KMS-11 (cell line): ENCODE data around the gene SHROOM2.

Experiments used
- H2AFZ ChIP-seq: fragments of 200-600 bp; sonication (generic); 2 replicates; pipeline ENCODE4 v1.6.1; 2016; ENCODE audit warnings: antibody characterized with exemption, mixed run types, low read depth
- H3K27ac ChIP-seq: fragments of 200-600 bp; sonication (generic); 2 replicates; pipeline ENCODE4 v1.6.1; 2016; ENCODE audit warnings: mild to moderate bottlenecking, mixed run types
- H3K27me3 ChIP-seq: fragments of 200-600 bp; sonication (generic); 2 replicates; pipeline ENCODE4 v1.6.1; 2017; ENCODE audit warnings: mild to moderate bottlenecking, low read depth, mixed run types, moderate library complexity; ENCODE audit not compliant: insufficient read depth
- H3K36me3 ChIP-seq: fragments of 200-600 bp; sonication (generic); 2 replicates; pipeline ENCODE4 v1.6.1; 2017; ENCODE audit warnings: mild to moderate bottlenecking, mixed run types; ENCODE audit not compliant: insufficient read depth
- H3K4me1 ChIP-seq: fragments of 200-600 bp; sonication (generic); 2 replicates; pipeline ENCODE4 v1.6.1; 2016; ENCODE audit warnings: mild to moderate bottlenecking, low read depth, mixed run types; ENCODE audit not compliant: poor library complexity, severe bottlenecking
- H3K4me2 ChIP-seq: fragments of 200-600 bp; sonication (generic); 2 replicates; pipeline ENCODE4 v1.7.0; 2016; ENCODE audit warnings: mild to moderate bottlenecking, mixed run types
- H3K4me3 ChIP-seq: fragments of 200-600 bp; sonication (generic); IDR thresholded peaks from 2 replicates; pipeline ENCODE4 v1.6.1; 2017; ENCODE audit warnings: low read depth, low read length, mixed read lengths; ENCODE audit not compliant: insufficient read depth
- H3K79me2 ChIP-seq: fragments of 200-600 bp; sonication (generic); 2 replicates; pipeline ENCODE4 v1.6.1; 2016; ENCODE audit warnings: low read depth, mixed run types; ENCODE audit not compliant: insufficient read depth
- H3K9ac ChIP-seq: fragments of 200-600 bp; sonication (generic); 2 replicates; pipeline ENCODE4 v1.6.1; 2016; ENCODE audit warnings: mild to moderate bottlenecking, mixed run types
- H4K20me1 ChIP-seq: fragments of 200-600 bp; sonication (generic); 2 replicates; pipeline ENCODE4 v1.6.1; 2016; ENCODE audit warnings: mild to moderate bottlenecking, mixed run types; ENCODE audit not compliant: insufficient read depth
- CTCF ChIP-seq: fragments of 200-600 bp; sonication (generic); conservative IDR thresholded peaks from 2 replicates; pipeline ENCODE4 v1.6.1; 2017; ENCODE audit warnings: low read depth, mild to moderate bottlenecking, antibody characterized with exemption, low read length, moderate library complexity, mixed read lengths

The SHROOM2 gene

GRCh38 chrX:9874483-9874882 is 88.3 kb downstream of the SHROOM2 start:
- Histone ChIP-seq H3K4me2 (no peak overlapping the region; the same call in 1 of the 2 replicates), H2AFZ (no peak overlapping the region)

GRCh38 chrX:9875801-9876200 is 89.6 kb downstream of the SHROOM2 start:
- Histone ChIP-seq H2AFZ (no peak overlapping the region), H3K27me3 (no peaks in the 10 kb centered on the region), H3K4me2 (no peak overlapping the region), H3K79me2 (no peaks in the 10 kb centered on the region), H4K20me1 (no peaks in the 10 kb centered on the region), H3K36me3 (no peaks in the 10 kb centered on the region), H3K27ac (no peak overlapping the region), H3K9ac (no peak overlapping the region), H3K4me3 (no peak overlapping the region), H3K4me1 (peaks cover 7% of the 10 kb centered on the region)
- no peak for TF ChIP-seq CTCF

More at GRCh38 chrX:9874483-9874882, 88.3 kb downstream of the SHROOM2 start:
- peaks cover 7% of the 10 kb centered on the region for H3K4me1 ChIP-seq
- no peak overlapping the region for H3K9ac ChIP-seq
- TF ChIP-seq CTCF: no peak
- H3K27me3 ChIP-seq: no peaks in the 10 kb centered on the region
- no peak overlapping the region for H3K4me3 ChIP-seq
- H3K36me3 ChIP-seq: no peaks in the 10 kb centered on the region
- no peaks in the 10 kb centered on the region for H4K20me1 ChIP-seq
- H3K27ac ChIP-seq: no peak overlapping the region
- H3K79me2 ChIP-seq: no peaks in the 10 kb centered on the region

- Histone ChIP-seq H3K4me1 (peaks cover 7% of the 10 kb centered on the region), H3K27ac (no peak overlapping the region), H4K20me1 (no peaks in the 10 kb centered on the region), H2AFZ (no peak overlapping the region), H3K27me3 (no peaks in the 10 kb centered on the region), H3K9ac (no peak overlapping the region), H3K4me2 (no peak overlapping the region), H3K79me2 (no peaks in the 10 kb centered on the region), H3K36me3 (no peaks in the 10 kb centered on the region), H3K4me3 (no peak overlapping the region)
- TF ChIP-seq CTCF: no peak
Measured at GRCh38 chrX:9876201-9876600, 90.0 kb downstream of the SHROOM2 start.

- H3K4me3 ChIP-seq: no peak overlapping the region
- no peak overlapping the region for H3K9ac ChIP-seq
Measured at GRCh38 chrX:9878146-9878820, 92.1 kb downstream of the SHROOM2 start.

More at GRCh38 chrX:9878146-9878820, 92.1 kb downstream of the SHROOM2 start:
- no peak for TF ChIP-seq CTCF
- no peaks in the 10 kb centered on the region for H3K79me2 ChIP-seq
- no peaks in the 10 kb centered on the region for H3K27me3 ChIP-seq
- H4K20me1 ChIP-seq: no peaks in the 10 kb centered on the region
- H3K4me1 ChIP-seq: peaks cover 7% of the 10 kb centered on the region
- H3K36me3 ChIP-seq: no peaks in the 10 kb centered on the region
- H2AFZ ChIP-seq: no peak overlapping the region
- no peak overlapping the region for H3K27ac ChIP-seq
- no peak overlapping the region for H3K4me2 ChIP-seq
